ENCODE results near the gene DYNLL1. TPM values are rescaled to one million over a fixed set of nuclear protein-coding genes. Genes with fewer than 3 reads are reported as not detected.
A peak's percentile ranks its signal among the peaks of the same experiment; 100 is the strongest.

DYNLL1 gene
- total RNA-seq, 1 experiment from 2014 or later = 617 TPM

GRCh38 chr12:120490833-120491512, 4.9 kb upstream of the DYNLL1 start:
- no peak overlapping the region for H3K27ac ChIP-seq (ENCODE audit: low read depth, low read length, poor library complexity, severe bottlenecking)
- intact Hi-C loops (cut with micrococcal nuclease; ENCODE audit: unreplicated experiment) = no loop called here
- DNase-seq (ENCODE audit: low spot score) = no peak
- TSS peak; percentile 5 for BruUV-seq (replicated peaks)
- H3K36me3 ChIP-seq (ENCODE audit: insufficient read depth, low read length, poor library complexity, severe bottlenecking) = no peaks in the 10 kb centered on the region
- ChIA-PET CTCF (no interaction called here), POLR2A (ENCODE audit: low non-redundant PET) (interaction anchor here (0.6 kb wide), 1 partner anchor 532 kb away, joined by 3 read pairs; no protein-coding TSS in a partner anchor)
- TF ChIP-seq, protein P1, sequence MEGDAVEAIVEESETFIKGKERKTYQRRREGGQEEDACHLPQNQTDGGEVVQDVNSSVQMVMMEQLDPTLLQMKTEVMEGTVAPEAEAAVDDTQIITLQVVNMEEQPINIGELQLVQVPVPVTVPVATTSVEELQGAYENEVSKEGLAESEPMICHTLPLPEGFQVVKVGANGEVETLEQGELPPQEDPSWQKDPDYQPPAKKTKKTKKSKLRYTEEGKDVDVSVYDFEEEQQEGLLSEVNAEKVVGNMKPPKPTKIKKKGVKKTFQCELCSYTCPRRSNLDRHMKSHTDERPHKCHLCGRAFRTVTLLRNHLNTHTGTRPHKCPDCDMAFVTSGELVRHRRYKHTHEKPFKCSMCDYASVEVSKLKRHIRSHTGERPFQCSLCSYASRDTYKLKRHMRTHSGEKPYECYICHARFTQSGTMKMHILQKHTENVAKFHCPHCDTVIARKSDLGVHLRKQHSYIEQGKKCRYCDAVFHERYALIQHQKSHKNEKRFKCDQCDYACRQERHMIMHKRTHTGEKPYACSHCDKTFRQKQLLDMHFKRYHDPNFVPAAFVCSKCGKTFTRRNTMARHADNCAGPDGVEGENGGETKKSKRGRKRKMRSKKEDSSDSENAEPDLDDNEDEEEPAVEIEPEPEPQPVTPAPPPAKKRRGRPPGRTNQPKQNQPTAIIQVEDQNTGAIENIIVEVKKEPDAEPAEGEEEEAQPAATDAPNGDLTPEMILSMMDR (conservative IDR thresholded peaks at IDR 0.05; ENCODE audit: low read depth, low read length) = no peak
- TF ChIP-seq EZH2 (IDR thresholded peaks at IDR 0.05; ENCODE audit: borderline replicate concordance, low read depth, low read length, poor library complexity, severe bottlenecking) = no peak
- no peaks in the 10 kb centered on the region for H3K9me3 ChIP-seq (ENCODE audit: low read depth, low read length, poor library complexity, severe bottlenecking)
- H3K4me3 ChIP-seq (ENCODE audit: low read depth, low read length, poor library complexity, severe bottlenecking) = no peak overlapping the region
- H3K27me3 ChIP-seq (replicated peaks; ENCODE audit: insufficient read depth, low read depth, low read length, poor library complexity) = no peaks in the 10 kb centered on the region
- peaks cover 16% of the 10 kb centered on the region for H3K4me1 ChIP-seq (ENCODE audit: insufficient read depth, low read length, poor library complexity, severe bottlenecking)

GRCh38 chr12:120495186-120495730, 655 bp upstream of the DYNLL1 start:
- DNase-seq (ENCODE audit: low spot score) = no peak
- no peaks in the 10 kb centered on the region for H3K9me3 ChIP-seq (ENCODE audit: low read depth, low read length, poor library complexity, severe bottlenecking)
- POLR2A ChIA-PET (ENCODE audit: low non-redundant PET) = interaction anchor here (0.6 to 0.7 kb wide), 2 partner anchors 182 to 473 kb away, joined by 5 to 6 read pairs; no protein-coding TSS in a partner anchor
- H3K27ac ChIP-seq (ENCODE audit: low read depth, low read length, poor library complexity, severe bottlenecking) = peak overlapping the region; percentile 83
- no peak for TF ChIP-seq EZH2 (IDR thresholded peaks at IDR 0.05; ENCODE audit: borderline replicate concordance, low read depth, low read length, poor library complexity, severe bottlenecking)
- TF ChIP-seq, protein P1 (conservative IDR thresholded peaks at IDR 0.05; ENCODE audit: low read depth, low read length) = no peak
- CTCF ChIA-PET = interaction anchor here (0.5 kb wide), 1 partner anchor 12 kb away, joined by 5 read pairs; no protein-coding TSS in a partner anchor
- intact Hi-C loops (cut with micrococcal nuclease; ENCODE audit: unreplicated experiment) = no loop called here
- peaks cover 23% of the 10 kb centered on the region for H3K36me3 ChIP-seq (ENCODE audit: insufficient read depth, low read length, poor library complexity, severe bottlenecking)
- peak overlapping the region; percentile 93 for H3K4me3 ChIP-seq (ENCODE audit: low read depth, low read length, poor library complexity, severe bottlenecking)
- no TSS peak for BruUV-seq (replicated peaks)
- H3K4me1 ChIP-seq (ENCODE audit: insufficient read depth, low read length, poor library complexity, severe bottlenecking) = peaks cover 17% of the 10 kb centered on the region
- no peaks in the 10 kb centered on the region for H3K27me3 ChIP-seq (replicated peaks; ENCODE audit: insufficient read depth, low read depth, low read length, poor library complexity)

DNA sequence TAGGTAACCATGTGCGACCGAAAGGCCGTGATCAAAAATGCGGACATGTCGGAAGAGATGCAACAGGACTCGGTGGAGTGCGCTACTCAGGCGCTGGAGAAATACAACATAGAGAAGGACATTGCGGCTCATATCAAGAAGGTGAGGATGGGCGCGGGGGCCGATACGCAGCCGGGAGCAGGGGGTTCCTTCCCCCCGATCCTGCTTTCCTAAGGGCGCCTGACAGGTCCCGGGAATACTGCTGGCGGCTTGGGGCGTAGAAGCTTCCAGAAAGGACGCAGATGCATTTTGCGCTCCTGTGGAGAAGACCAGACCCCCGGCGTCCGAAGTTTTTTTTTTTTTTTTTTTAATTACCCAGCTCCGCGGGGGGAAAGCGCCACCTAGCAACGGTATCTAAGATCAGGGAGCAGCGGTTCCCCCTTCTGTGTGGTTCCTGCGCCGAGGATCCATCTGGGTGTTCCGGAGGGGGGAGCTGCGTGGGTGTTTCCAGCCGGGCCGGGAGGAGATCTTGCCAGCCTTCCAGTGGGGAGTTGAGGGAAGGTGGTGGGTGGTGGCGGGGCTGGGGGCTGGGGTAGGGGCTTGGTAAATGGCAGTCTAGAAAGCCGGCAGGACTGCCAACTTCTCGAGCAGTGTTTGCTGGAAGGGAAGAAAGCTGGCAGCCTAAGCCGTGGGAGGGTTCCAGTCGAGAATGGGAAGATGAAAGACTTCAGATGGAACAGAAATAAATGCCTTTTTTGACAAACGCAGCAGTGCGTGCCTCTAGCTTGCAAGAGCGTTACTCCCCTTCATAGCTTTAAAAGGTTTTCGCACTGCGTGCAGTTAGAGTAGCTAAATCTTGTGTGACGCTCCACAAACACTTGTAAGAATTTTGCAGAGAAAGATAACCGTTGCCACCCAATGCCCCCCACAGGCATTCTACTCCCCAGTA, 764 bp downstream of the DYNLL1 start:
- Histone ChIP-seq H3K27ac (ENCODE audit: low read depth, low read length, poor library complexity, severe bottlenecking) (peak overlapping the region; percentile 83), H3K9me3 (ENCODE audit: low read depth, low read length, poor library complexity, severe bottlenecking) (no peaks in the 10 kb centered on the region), H3K4me1 (ENCODE audit: insufficient read depth, low read length, poor library complexity, severe bottlenecking) (peaks cover 17% of the 10 kb centered on the region), H3K4me3 (ENCODE audit: low read depth, low read length, poor library complexity, severe bottlenecking) (peak overlapping the region; percentile 93), H3K27me3 (replicated peaks; ENCODE audit: insufficient read depth, low read depth, low read length, poor library complexity) (no peaks in the 10 kb centered on the region), H3K36me3 (ENCODE audit: insufficient read depth, low read length, poor library complexity, severe bottlenecking) (peaks cover 34% of the 10 kb centered on the region)
- no TSS peak for BruUV-seq (replicated peaks)
- ChIA-PET CTCF (interaction anchor here (0.6 kb wide), 1 partner anchor 86 kb away, joined by 3 read pairs; no protein-coding TSS in a partner anchor), POLR2A (ENCODE audit: low non-redundant PET) (interaction anchor here (0.5 to 0.7 kb wide), 5 partner anchors 24 to 1872 kb away, joined by 4 to 10 read pairs (median 6); partner anchors contain the start of gene POP5)
- DNase-seq (ENCODE audit: low spot score) = peak; percentile 72
- intact Hi-C loops (cut with micrococcal nuclease; ENCODE audit: unreplicated experiment) = loop anchor here (2.0 kb wide), 1 partner anchor 28 kb away; the partner anchor contains the start of gene SRSF9
- TF ChIP-seq, protein P1 (conservative IDR thresholded peaks at IDR 0.05; ENCODE audit: low read depth, low read length) = 0 out of 2 replicates have a peak, but pooled peaks have one; percentile 23
- TF ChIP-seq EZH2 (IDR thresholded peaks at IDR 0.05; ENCODE audit: borderline replicate concordance, low read depth, low read length, poor library complexity, severe bottlenecking) = no peak
